ENCODE measurements around the gene DNAAF8.

DNA sequence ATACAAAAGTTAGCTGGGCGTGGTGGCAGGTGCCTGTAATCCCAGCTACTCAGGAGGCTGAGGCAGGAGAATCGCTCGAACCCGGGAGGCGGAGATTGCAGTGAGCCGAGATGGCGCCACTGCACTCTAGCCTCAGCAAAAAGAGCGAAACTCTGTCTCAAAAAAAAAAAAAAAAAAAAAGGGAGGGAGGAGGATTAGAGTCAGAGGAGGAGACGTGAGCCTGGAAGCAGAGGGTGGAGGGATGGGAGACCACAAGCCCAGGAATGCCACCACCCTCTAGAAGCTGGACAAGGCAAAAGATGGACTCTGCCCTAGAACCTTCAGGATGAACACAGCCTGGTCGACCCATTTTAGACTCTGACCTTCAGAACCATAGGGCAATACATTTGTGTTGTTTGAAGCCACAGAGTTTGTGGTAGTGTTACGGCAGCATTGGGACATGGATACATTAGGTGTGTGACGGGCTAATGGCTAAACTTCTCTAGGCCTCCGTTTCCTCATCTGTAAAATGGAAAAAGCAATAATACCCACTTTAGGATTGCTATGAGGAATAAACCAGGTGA is 58.7 kb downstream of the DNAAF8 start:
- TF ChIP-seq FOXM1 (IDR thresholded peaks at IDR 0.05; ENCODE audit: borderline replicate concordance) (no peak), FOXA1 (IDR thresholded peaks at IDR 0.05) (no peak), SUZ12 (IDR thresholded peaks at IDR 0.05) (no peak), SP1 (IDR thresholded peaks at IDR 0.05) (no peak)
